GM21447 (cell line): ENCODE results near the gene TMEM87B.
A peak's percentile ranks its signal among the peaks of the same experiment; 100 is the strongest.
"Not testable (repeated sequence)": the region's sequence is repeated elsewhere in the genome, so short reads cannot be mapped to it uniquely, and the experiment has no call there.

Experiments used
- ATAC-seq: cut with Tn5 transposase; IDR thresholded peaks from one replicate; pipeline ENCODE4 v1.9.1; 2021; ENCODE audit not compliant: unreplicated experiment

Gene TMEM87B

GRCh38 chr2:112065486-112065885 is 10.4 kb downstream of the TMEM87B start:
- ATAC-seq, result no peak

GRCh38 chr2:112065966-112066365 is 10.9 kb downstream of the TMEM87B start:
- ATAC-seq, result no peak

GRCh38 chr2:112069794-112070193 is 14.7 kb downstream of the TMEM87B start:
- ATAC-seq, result not testable (repeated sequence)

- ATAC-seq, result no peak
These were observed 18.8 kb downstream of the TMEM87B start for GRCh38 chr2:112073875-112074274.

GRCh38 chr2:112074506-112074905 is 19.4 kb downstream of the TMEM87B start:
- ATAC-seq, result no peak

GRCh38 chr2:112075490-112076260 is 20.6 kb downstream of the TMEM87B start:
- no peak for ATAC-seq

- no peak for ATAC-seq
These were observed 22.7 kb downstream of the TMEM87B start for GRCh38 chr2:112077814-112078213.

- no peak for ATAC-seq
These were observed 26.2 kb downstream of the TMEM87B start for GRCh38 chr2:112081262-112081661.

GRCh38 chr2:112084689-112085374 is 29.8 kb downstream of the TMEM87B start:
- no peak for ATAC-seq

- ATAC-seq, result no peak
These were observed 30.3 kb downstream of the TMEM87B start for GRCh38 chr2:112085375-112085730.

GRCh38 chr2:112085916-112086669 is 31.0 kb downstream of the TMEM87B start:
- no peak for ATAC-seq

GRCh38 chr2:112087346-112088020 is 32.4 kb downstream of the TMEM87B start:
- peak; percentile 65 for ATAC-seq

GRCh38 chr2:112089375-112089774 is 34.3 kb downstream of the TMEM87B start:
- ATAC-seq, result no peak

- ATAC-seq, result no peak
These were observed 37.4 kb downstream of the TMEM87B start for GRCh38 chr2:112092286-112093041.

GRCh38 chr2:112093216-112093615 is 38.1 kb downstream of the TMEM87B start:
- no peak for ATAC-seq

- no peak for ATAC-seq
These were observed 40.6 kb downstream of the TMEM87B start for GRCh38 chr2:112095681-112096080.

GRCh38 chr2:112096098-112096497 is 41.0 kb downstream of the TMEM87B start:
- ATAC-seq, result no peak

GRCh38 chr2:112108178-112108832 is 53.2 kb downstream of the TMEM87B start:
- ATAC-seq, result no peak

- no peak for ATAC-seq
These were observed 54.2 kb downstream of the TMEM87B start for GRCh38 chr2:112109278-112109677.

- no peak for ATAC-seq
These were observed 55.9 kb downstream of the TMEM87B start for GRCh38 chr2:112110966-112111365.
